ENCODE data around the gene PSMB8. TPM values are rescaled to one million over a fixed set of nuclear protein-coding genes. Genes with fewer than 3 reads are reported as not detected.

The PSMB8 gene
- total and polyA plus RNA-seq, 2 of the 8 experiments (the other 6 are each of a cell fraction or from before 2014, with no cell fraction given) = 18.4 to 43.0 TPM

GRCh38 chr6:32852018-32852843 lies 8.4 kb upstream of the PSMB8 start (continued):
- TF ChIP-seq, protein P1, sequence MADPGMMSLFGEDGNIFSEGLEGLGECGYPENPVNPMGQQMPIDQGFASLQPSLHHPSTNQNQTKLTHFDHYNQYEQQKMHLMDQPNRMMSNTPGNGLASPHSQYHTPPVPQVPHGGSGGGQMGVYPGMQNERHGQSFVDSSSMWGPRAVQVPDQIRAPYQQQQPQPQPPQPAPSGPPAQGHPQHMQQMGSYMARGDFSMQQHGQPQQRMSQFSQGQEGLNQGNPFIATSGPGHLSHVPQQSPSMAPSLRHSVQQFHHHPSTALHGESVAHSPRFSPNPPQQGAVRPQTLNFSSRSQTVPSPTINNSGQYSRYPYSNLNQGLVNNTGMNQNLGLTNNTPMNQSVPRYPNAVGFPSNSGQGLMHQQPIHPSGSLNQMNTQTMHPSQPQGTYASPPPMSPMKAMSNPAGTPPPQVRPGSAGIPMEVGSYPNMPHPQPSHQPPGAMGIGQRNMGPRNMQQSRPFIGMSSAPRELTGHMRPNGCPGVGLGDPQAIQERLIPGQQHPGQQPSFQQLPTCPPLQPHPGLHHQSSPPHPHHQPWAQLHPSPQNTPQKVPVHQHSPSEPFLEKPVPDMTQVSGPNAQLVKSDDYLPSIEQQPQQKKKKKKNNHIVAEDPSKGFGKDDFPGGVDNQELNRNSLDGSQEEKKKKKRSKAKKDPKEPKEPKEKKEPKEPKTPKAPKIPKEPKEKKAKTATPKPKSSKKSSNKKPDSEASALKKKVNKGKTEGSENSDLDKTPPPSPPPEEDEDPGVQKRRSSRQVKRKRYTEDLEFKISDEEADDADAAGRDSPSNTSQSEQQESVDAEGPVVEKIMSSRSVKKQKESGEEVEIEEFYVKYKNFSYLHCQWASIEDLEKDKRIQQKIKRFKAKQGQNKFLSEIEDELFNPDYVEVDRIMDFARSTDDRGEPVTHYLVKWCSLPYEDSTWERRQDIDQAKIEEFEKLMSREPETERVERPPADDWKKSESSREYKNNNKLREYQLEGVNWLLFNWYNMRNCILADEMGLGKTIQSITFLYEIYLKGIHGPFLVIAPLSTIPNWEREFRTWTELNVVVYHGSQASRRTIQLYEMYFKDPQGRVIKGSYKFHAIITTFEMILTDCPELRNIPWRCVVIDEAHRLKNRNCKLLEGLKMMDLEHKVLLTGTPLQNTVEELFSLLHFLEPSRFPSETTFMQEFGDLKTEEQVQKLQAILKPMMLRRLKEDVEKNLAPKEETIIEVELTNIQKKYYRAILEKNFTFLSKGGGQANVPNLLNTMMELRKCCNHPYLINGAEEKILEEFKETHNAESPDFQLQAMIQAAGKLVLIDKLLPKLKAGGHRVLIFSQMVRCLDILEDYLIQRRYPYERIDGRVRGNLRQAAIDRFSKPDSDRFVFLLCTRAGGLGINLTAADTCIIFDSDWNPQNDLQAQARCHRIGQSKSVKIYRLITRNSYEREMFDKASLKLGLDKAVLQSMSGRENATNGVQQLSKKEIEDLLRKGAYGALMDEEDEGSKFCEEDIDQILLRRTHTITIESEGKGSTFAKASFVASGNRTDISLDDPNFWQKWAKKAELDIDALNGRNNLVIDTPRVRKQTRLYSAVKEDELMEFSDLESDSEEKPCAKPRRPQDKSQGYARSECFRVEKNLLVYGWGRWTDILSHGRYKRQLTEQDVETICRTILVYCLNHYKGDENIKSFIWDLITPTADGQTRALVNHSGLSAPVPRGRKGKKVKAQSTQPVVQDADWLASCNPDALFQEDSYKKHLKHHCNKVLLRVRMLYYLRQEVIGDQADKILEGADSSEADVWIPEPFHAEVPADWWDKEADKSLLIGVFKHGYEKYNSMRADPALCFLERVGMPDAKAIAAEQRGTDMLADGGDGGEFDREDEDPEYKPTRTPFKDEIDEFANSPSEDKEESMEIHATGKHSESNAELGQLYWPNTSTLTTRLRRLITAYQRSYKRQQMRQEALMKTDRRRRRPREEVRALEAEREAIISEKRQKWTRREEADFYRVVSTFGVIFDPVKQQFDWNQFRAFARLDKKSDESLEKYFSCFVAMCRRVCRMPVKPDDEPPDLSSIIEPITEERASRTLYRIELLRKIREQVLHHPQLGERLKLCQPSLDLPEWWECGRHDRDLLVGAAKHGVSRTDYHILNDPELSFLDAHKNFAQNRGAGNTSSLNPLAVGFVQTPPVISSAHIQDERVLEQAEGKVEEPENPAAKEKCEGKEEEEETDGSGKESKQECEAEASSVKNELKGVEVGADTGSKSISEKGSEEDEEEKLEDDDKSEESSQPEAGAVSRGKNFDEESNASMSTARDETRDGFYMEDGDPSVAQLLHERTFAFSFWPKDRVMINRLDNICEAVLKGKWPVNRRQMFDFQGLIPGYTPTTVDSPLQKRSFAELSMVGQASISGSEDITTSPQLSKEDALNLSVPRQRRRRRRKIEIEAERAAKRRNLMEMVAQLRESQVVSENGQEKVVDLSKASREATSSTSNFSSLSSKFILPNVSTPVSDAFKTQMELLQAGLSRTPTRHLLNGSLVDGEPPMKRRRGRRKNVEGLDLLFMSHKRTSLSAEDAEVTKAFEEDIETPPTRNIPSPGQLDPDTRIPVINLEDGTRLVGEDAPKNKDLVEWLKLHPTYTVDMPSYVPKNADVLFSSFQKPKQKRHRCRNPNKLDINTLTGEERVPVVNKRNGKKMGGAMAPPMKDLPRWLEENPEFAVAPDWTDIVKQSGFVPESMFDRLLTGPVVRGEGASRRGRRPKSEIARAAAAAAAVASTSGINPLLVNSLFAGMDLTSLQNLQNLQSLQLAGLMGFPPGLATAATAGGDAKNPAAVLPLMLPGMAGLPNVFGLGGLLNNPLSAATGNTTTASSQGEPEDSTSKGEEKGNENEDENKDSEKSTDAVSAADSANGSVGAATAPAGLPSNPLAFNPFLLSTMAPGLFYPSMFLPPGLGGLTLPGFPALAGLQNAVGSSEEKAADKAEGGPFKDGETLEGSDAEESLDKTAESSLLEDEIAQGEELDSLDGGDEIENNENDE (IDR thresholded peaks at IDR 0.05; ENCODE audit: insufficient replicate concordance, low read length) = no peak
- no peak for TF ChIP-seq SIX5 (IDR thresholded peaks at IDR 0.05; ENCODE audit: low read depth, low read length)
- no peak for TF ChIP-seq JUND (IDR thresholded peaks at IDR 0.05; ENCODE audit: low read length)
- no peak for TF ChIP-seq JUN (IDR thresholded peaks at IDR 0.05; ENCODE audit: low read depth, low read length)
- no peak for TF ChIP-seq POLR2AphosphoS5 (IDR thresholded peaks at IDR 0.05; ENCODE audit: low read depth, low read length)
- TF ChIP-seq SP1 (IDR thresholded peaks at IDR 0.05; ENCODE audit: low read depth, low read length) = no peak
- no peak for TF ChIP-seq TBP (IDR thresholded peaks at IDR 0.05; ENCODE audit: low read depth, low read length)
